Cardiac muscle cell (in vitro differentiated cells and primary cell): ENCODE measurements around the gene TSKU. TPM values are rescaled to one million over a fixed set of nuclear protein-coding genes. Genes with fewer than 3 reads are reported as not detected.
"Not testable (repeated sequence)": the region's sequence is repeated elsewhere in the genome, so short reads cannot be mapped to it uniquely, and the experiment has no call there.

ENCODE experiments used
- DNase-seq, 2 donors: peaks; one replicate each; pipeline versions ENCODE4 v3.0.0 to v3.0.0-alpha.2; 2010 to 2017; ENCODE audit warnings: low read depth in 1 of 2, low spot score in 1 of 2
- H3K27ac ChIP-seq: fragments of 200-600 bp; sonication (generic); 2 replicates; pipeline ENCODE4 v1.5.1; 2016
- H3K27me3 ChIP-seq: fragments of 200-600 bp; sonication (generic); 2 replicates; pipeline ENCODE4 v1.6.0; 2016; ENCODE audit warnings: control low read depth
- H3K36me3 ChIP-seq: fragments of 200-600 bp; sonication (generic); 2 replicates; pipeline ENCODE4 v1.5.1; 2016; ENCODE audit warnings: control low read depth
- H3K4me1 ChIP-seq: fragments of 200-600 bp; sonication (generic); 2 replicates; pipeline ENCODE4 v1.8.1; 2017; ENCODE audit warnings: low read depth, mild to moderate bottlenecking, mixed run types
- H3K4me3 ChIP-seq: fragments of 200-600 bp; sonication (generic); 2 replicates; pipeline ENCODE4 v1.5.1; 2016; ENCODE audit warnings: mild to moderate bottlenecking
- H3K9me3 ChIP-seq: fragments of 200-600 bp; sonication (generic); 2 replicates; pipeline ENCODE4 v1.5.1; 2017; ENCODE audit warnings: low read depth, mild to moderate bottlenecking, control low read depth
- CTCF ChIP-seq: IDR thresholded peaks from 2 replicates; pipeline ENCODE4 v1.5.1; 2012; ENCODE audit warnings: low read depth, mild to moderate bottlenecking, low read length
- polyA plus RNA-seq: library from polyadenylated mRNA; unstranded; fragments of >200 nt; fragmentation: Nextera tagmentation; extraction: Ambion mirVana; gene quantifications from 2 replicates; pipeline ENCODE4 v1.2.1, GENCODE V29; 2016
- total RNA-seq: library from RNA; depleted of rRNA; stranded (reverse); fragments of >200 nt; gene quantifications from 2 replicates; pipeline ENCODE4 v1.2.3, GENCODE V29; 2016

Gene TSKU
- total and polyA plus RNA-seq, 2 experiments from 2014 or later: 33.4 to 33.6 TPM

GRCh38 chr11:76814414-76814813 lies 31.3 kb downstream of the TSKU start:
- no peaks in the 10 kb centered on the region for H3K9me3 ChIP-seq
- H3K4me1 ChIP-seq: no peaks in the 10 kb centered on the region

GRCh38 chr11:76815678-76816077 lies 32.5 kb downstream of the TSKU start:
- not testable (repeated sequence) for H3K27ac ChIP-seq, H3K27me3 ChIP-seq, DNase-seq, H3K4me3 ChIP-seq, H3K9me3 ChIP-seq, H3K4me1 ChIP-seq, H3K36me3 ChIP-seq

More at GRCh38 chr11:76814414-76814813, 31.3 kb downstream of the TSKU start:
- Histone ChIP-seq H3K27me3 (no peaks in the 10 kb centered on the region), H3K27ac (no peak overlapping the region), H3K4me3 (no peak overlapping the region), H3K36me3 (no peaks in the 10 kb centered on the region)
- no peak for TF ChIP-seq CTCF
- DNase-seq: no peak

- Histone ChIP-seq H3K27ac (no peak overlapping the region), H3K4me3 (no peak overlapping the region), H3K36me3 (no peaks in the 10 kb centered on the region), H3K27me3 (no peaks in the 10 kb centered on the region), H3K4me1 (no peaks in the 10 kb centered on the region), H3K9me3 (no peaks in the 10 kb centered on the region)
- no peak for TF ChIP-seq CTCF
- DNase-seq: no peak
These were observed 37.0 kb downstream of the TSKU start for GRCh38 chr11:76820184-76820566.

- H3K27ac ChIP-seq, H3K36me3 ChIP-seq, H3K27me3 ChIP-seq, H3K4me1 ChIP-seq, H3K4me3 ChIP-seq, H3K9me3 ChIP-seq, DNase-seq: not testable (repeated sequence)
These were observed 38.2 kb downstream of the TSKU start for GRCh38 chr11:76821396-76821795.

GRCh38 chr11:76822406-76822805 lies 39.2 kb downstream of the TSKU start:
- Histone ChIP-seq H3K4me3 (no peak overlapping the region), H3K36me3 (no peaks in the 10 kb centered on the region), H3K4me1 (no peaks in the 10 kb centered on the region), H3K27me3 (no peaks in the 10 kb centered on the region), H3K9me3 (no peaks in the 10 kb centered on the region), H3K27ac (no peak overlapping the region)
- no peak for DNase-seq
- no peak for TF ChIP-seq CTCF

GRCh38 chr11:76823481-76824028 lies 40.4 kb downstream of the TSKU start:
- Histone ChIP-seq H3K27me3 (no peaks in the 10 kb centered on the region), H3K4me1 (no peaks in the 10 kb centered on the region), H3K27ac (no peak overlapping the region), H3K4me3 (no peak overlapping the region), H3K9me3 (no peaks in the 10 kb centered on the region), H3K36me3 (no peaks in the 10 kb centered on the region)
- no peak for TF ChIP-seq CTCF
- DNase-seq: peak in 1 of 2 donors; percentile 81
